ENCODE results near the gene CCDC71.

DNA sequence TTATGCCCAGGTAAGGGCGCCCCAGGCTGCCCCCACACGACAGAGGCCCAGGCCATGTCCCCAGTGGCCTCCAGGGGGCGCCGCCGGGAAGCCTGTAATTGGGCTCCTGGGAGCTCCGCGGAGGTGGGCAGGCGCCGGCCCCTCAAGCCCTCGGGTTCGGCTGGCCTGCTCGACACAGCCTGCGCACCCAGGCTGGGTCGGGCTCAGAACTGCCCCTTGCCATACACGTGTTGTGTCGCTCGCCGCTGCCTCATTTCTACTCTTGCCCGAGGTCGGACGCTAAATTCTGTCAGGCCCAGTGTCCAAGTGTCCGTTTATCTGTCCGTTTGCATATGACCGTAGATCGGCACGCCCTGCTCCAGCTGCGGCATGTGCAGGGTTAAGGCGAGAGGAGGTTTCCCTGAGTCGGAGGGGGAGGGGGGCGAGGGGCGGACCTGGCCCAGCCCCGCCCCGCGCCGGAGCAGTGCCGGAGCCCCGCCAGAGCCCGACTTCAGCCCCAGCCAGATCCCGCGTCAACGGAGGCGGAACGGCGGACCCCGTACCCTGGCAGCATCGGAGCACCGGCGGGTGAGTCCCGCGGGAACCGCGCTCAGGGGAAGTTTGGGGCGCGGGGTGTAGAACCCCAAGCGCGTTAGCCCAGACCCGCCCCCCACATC is 5.1 kb upstream of the CCDC71 start, which contains the start of gene KLHDC8B:
- TF ChIP-seq, protein P1, sequence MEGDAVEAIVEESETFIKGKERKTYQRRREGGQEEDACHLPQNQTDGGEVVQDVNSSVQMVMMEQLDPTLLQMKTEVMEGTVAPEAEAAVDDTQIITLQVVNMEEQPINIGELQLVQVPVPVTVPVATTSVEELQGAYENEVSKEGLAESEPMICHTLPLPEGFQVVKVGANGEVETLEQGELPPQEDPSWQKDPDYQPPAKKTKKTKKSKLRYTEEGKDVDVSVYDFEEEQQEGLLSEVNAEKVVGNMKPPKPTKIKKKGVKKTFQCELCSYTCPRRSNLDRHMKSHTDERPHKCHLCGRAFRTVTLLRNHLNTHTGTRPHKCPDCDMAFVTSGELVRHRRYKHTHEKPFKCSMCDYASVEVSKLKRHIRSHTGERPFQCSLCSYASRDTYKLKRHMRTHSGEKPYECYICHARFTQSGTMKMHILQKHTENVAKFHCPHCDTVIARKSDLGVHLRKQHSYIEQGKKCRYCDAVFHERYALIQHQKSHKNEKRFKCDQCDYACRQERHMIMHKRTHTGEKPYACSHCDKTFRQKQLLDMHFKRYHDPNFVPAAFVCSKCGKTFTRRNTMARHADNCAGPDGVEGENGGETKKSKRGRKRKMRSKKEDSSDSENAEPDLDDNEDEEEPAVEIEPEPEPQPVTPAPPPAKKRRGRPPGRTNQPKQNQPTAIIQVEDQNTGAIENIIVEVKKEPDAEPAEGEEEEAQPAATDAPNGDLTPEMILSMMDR (conservative IDR thresholded peaks at IDR 0.05; ENCODE audit: low read length): peak; percentile 91
- no peak for TF ChIP-seq EZH2phosphoT487 (IDR thresholded peaks at IDR 0.05; ENCODE audit: borderline replicate concordance, low read depth, low read length)

All from OCI-LY7 (cell line).